Vagina (tissue), 2 donors: ENCODE data around the gene CEP152.

ENCODE experiments used
- CTCF ChIP-seq, 3 experiments: fragments of 450-650 bp in 2 of 3; fragments of 200-600 bp in 1 of 3; sonication (generic) in 1 of 3; IDR thresholded peaks; one replicate each; pipeline ENCODE4 v1.5.1; 2017 to 2019; ENCODE audit warnings: antibody characterized with exemption in 3 of 3, mild to moderate bottlenecking in 2 of 3, moderate library complexity in 2 of 3
- POLR2A ChIP-seq, 2 donors: fragments of 450-650 bp; IDR thresholded peaks; one replicate each; pipeline ENCODE4 v1.6.1; 2017; ENCODE audit warnings: antibody characterized with exemption in 2 of 2, mild to moderate bottlenecking in 2 of 2, moderate library complexity in 2 of 2

- TF ChIP-seq CTCF (IDR thresholded peaks at IDR 0.05) (no peak), POLR2A (IDR thresholded peaks at IDR 0.05) (no peak)
Measured at GRCh38 chr15:48703544-48703943, 107.3 kb downstream of the CEP152 start.
